ENCODE measurements around the gene TIMM23B.
"Not testable (repeated sequence)": the region's sequence is repeated elsewhere in the genome, so short reads cannot be mapped to it uniquely, and the experiment has no call there.

- not testable (repeated sequence) for TF ChIP-seq CTCF (IDR thresholded peaks at IDR 0.05 in 2 of 3, conservative IDR thresholded peaks at IDR 0.05 in 1 of 3; ENCODE audit: borderline replicate concordance in 1 of 3, insufficient read depth in 1 of 3, low read depth in 2 of 3, low read length in 2 of 3); EZH2 (IDR thresholded peaks at IDR 0.05); SP1 (IDR thresholded peaks at IDR 0.05; ENCODE audit: low read depth); YY1 (IDR thresholded peaks at IDR 0.05; ENCODE audit: extremely low read depth, insufficient replicate concordance, low read depth, low read length); POLR2AphosphoS5 (IDR thresholded peaks at IDR 0.05; ENCODE audit: low read depth, low read length); POLR2A (IDR thresholded peaks at IDR 0.05; ENCODE audit: borderline replicate concordance, extremely low read depth, insufficient read depth, insufficient read length)
- TF ChIP-seq, protein P1, sequence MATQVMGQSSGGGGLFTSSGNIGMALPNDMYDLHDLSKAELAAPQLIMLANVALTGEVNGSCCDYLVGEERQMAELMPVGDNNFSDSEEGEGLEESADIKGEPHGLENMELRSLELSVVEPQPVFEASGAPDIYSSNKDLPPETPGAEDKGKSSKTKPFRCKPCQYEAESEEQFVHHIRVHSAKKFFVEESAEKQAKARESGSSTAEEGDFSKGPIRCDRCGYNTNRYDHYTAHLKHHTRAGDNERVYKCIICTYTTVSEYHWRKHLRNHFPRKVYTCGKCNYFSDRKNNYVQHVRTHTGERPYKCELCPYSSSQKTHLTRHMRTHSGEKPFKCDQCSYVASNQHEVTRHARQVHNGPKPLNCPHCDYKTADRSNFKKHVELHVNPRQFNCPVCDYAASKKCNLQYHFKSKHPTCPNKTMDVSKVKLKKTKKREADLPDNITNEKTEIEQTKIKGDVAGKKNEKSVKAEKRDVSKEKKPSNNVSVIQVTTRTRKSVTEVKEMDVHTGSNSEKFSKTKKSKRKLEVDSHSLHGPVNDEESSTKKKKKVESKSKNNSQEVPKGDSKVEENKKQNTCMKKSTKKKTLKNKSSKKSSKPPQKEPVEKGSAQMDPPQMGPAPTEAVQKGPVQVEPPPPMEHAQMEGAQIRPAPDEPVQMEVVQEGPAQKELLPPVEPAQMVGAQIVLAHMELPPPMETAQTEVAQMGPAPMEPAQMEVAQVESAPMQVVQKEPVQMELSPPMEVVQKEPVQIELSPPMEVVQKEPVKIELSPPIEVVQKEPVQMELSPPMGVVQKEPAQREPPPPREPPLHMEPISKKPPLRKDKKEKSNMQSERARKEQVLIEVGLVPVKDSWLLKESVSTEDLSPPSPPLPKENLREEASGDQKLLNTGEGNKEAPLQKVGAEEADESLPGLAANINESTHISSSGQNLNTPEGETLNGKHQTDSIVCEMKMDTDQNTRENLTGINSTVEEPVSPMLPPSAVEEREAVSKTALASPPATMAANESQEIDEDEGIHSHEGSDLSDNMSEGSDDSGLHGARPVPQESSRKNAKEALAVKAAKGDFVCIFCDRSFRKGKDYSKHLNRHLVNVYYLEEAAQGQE (IDR thresholded peaks at IDR 0.05; ENCODE audit: low read depth): not testable (repeated sequence)
Measured at GRCh38 chr10:49943607-49944006, 1.8 kb downstream of the TIMM23B start.
